HG03342 (cell line): ENCODE measurements around the gene ATAT1.
"Not testable (repeated sequence)": the region's sequence is repeated elsewhere in the genome, so short reads cannot be mapped to it uniquely, and the experiment has no call there.

Experiments used
- ATAC-seq: cut with Tn5 transposase; IDR thresholded peaks from one replicate; pipeline ENCODE4 v1.9.1; 2021; ENCODE audit warnings: mild to moderate bottlenecking, moderate library complexity; ENCODE audit not compliant: unreplicated experiment

The ATAT1 gene

GRCh38 chr6:30626484-30627366, at the start of gene ATAT1:
Gene ATAT1 (plus strand): TSS chr6:30626874.
- peak; percentile 79 for ATAC-seq

DNA sequence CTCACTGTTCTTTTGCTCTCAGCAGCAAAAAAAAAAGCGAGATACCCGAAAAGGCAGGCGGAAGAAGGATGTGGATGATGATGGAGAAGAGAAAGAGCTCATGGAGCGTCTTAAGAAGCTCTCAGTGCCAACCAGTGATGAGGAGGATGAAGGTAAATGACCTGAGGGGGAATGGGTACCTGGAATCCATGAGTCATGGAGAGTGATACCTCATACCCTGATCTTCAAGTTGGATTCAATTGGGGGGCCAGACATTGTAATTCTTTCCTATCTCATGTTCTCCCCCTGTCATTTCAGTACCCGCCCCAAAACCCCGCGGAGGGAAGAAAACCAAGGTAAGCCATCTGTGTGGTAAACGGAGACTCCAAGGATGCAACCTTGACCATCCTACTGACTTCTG, 48.6 kb upstream of the ATAT1 start:
- no peak for ATAC-seq

- ATAC-seq: no peak
Measured at GRCh38 chr6:30583921-30584320, 42.8 kb upstream of the ATAT1 start.

DNA sequence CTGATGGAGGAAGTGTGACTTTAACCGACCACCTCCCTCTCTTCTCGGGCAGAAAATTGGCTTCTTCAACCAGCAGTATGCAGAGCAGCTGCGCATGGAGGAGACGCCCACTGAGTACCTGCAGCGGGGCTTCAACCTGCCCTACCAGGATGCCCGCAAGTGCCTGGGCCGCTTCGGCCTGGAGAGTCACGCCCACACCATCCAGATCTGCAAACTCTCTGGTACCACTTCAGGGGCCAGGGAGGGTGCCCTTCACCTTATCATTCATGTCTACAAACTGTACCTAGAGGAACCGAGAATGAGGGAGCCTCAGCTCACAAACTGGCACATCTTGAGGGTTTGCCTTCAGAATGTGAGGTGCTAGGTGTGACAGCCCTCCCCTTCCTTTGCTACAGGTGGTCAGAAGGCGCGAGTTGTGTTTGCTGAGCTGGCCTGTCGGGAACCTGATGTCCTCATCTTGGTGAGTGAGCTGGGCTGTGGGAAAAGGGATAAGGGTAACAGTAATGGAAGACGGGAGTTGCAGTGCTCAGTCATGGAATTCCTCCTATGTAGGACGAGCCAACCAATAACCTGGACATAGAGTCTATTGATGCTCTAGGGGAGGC, 36.8 kb upstream of the ATAT1 start:
- no peak for ATAC-seq

DNA sequence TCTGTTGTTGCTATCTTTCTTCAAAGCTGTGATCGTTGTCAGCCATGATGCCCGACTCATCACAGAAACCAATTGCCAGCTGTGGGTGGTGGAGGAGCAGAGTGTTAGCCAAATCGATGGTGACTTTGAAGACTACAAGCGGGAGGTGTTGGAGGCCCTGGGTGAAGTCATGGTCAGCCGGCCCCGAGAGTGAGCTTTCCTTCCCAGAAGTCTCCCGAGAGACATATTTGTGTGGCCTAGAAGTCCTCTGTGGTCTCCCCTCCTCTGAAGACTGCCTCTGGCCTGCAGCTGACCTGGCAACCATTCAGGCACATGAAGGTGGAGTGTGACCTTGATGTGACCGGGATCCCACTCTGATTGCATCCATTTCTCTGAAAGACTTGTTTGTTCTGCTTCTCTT, 36.2 kb upstream of the ATAT1 start:
- ATAC-seq: no peak

DNA sequence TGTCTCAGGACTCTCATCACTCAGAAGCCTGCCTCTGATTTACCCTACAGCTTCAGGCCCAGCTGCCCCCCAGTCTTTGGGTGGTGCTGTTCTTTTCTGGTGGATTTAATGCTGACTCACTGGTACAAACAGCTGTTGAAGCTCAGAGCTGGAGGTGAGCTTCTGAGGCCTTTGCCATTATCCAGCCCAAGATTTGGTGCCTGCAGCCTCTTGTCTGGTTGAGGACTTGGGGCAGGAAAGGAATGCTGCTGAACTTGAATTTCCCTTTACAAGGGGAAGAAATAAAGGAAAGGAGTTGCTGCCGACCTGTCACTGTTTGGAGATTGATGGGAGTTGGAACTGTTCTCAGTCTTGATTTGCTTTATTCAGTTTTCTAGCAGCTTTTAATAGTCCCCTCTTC, 35.7 kb upstream of the ATAT1 start:
- ATAC-seq: no peak

DNA sequence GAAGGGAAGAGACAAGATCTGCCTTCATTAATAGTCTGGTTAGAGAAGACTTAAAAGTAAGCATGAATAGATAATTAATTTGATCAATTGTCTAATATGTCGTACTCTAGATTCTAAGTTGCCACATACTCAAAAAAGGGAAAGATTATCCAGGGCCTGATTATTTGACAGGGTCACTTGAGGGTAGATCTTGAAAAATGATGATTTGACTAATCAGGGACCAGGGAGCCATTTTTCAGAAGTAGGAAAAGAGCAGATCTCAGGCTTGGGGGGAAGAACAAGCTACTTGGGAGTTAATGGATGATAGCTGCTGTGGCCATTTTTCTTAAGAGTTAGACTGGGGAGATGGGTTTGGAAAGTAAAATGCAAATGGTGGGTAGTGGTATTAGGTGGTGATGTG, 34.4 kb upstream of the ATAT1 start:
- no peak for ATAC-seq

- not testable (repeated sequence) for ATAC-seq
Measured at GRCh38 chr6:30597315-30598144, 29.1 kb upstream of the ATAT1 start.

DNA sequence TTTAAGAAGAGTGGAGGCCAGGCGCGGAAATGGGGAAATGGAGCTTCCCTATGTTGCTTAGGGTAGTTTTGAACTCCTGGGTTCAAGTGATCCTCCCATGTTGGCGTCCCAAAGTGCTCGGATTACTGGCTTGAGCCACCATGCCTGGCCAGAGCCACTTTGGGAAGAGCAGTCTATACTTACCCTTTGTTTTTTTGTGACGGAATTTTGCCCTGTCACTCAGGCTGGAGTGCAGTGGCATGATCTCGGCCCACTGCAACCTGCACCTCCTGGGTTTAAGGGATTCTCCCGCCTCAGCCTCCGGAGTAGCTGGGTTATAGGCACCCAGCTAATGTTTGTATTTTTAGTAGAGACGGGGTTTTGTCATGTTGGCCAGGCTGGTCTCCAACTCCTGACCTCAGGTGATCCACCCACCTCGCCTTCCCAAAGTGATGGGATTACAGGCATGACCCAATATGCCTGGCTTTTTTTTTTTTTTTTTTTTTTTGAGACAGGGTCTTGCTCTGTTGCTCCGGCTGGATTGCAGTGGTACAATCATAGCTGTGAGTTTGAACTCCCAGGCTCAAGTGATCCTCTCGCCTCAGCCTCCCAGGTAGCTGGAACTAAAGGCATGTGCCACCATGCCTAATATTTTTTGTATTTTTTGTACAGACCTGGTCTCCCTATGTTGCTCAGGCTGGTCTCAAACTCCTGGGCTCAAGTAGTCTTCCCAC, 27.6 kb upstream of the ATAT1 start:
- no peak for ATAC-seq

- no peak for ATAC-seq
Measured at GRCh38 chr6:30599625-30600324, 26.9 kb upstream of the ATAT1 start.

DNA sequence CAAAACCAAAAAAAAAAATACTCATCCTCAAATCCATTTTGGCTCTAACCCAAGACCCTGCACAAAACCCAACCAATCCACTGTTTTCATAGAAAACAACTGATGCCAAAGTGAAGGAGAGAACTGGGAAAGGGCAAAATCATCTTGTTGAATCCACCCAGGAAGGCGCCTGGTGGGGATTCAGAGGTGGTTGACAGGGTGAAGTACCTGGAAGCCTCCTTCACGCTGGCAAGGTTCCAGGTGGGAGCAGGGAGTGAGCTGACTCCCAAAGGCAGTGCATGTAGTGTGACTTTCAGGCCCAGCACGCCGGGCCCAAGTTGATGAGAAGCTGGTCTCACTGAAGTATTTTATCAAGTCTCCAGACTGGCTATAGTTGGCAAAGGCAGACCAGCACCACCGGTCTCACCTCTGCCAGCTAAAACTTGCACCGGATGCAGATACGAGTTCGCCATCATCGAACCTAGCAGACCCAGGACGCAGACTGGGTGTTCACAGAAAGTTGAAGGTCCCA, 26.2 kb upstream of the ATAT1 start:
- ATAC-seq: no peak

- ATAC-seq: no peak
Measured at GRCh38 chr6:30601436-30601814, 25.2 kb upstream of the ATAT1 start.

DNA sequence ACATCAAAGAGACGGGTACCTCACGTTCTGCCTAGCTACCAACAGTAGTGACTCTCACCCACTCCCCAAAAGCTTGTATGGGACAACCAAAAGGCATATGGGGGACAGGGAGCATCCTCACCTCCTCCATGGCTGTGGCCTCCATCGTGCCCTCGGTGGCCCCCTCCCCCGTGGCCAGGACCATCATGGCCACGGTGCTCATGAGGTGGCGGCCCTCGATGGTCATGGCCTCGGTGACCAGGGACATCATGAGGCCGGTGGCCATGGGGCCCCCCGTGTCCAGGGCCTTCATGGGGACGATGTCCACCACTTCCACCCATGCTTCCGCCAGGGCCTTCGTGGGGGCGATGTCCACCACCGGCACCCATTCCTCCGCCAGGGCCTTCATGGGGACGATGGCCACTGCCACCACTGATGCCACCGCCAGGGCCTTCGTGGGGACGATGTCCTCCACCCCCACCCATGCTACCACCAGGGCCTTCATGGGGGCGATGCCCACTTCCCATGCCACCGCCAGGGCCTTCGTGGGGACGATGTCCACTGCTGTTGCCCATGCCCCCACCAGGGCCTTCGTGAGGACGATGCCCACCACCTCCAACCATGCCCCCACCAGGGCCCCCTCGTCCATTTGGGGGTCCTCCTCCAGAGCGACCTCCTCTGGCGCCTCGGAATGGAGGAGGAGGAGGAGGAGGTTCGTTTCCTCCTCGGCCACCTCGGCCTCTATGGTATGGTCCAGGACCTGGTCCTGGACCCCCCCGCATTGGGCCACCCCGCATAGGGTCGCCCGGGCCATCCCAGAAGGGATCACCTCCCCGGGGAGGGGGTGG, 24.6 kb upstream of the ATAT1 start:
- ATAC-seq: no peak

DNA sequence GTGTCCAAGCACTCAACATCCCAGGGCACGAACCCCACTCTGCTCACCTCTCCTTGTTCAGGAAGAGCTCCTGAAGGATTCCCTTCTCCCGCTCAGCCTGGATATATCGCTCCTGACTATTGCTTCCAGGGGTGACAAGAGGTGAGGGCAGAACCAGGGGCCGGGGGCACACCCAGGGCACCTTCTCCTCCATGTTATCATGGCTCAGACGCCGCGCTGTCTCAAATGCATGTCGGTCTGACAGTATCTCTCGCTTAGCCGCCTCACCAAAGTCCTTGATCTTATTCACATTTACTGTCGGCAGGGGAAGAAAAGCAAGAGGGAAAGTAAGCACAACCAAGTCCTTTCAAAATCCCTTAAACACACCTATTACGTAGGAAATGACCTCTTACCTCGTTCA, 22.7 kb upstream of the ATAT1 start:
- ATAC-seq: no peak

GRCh38 chr6:30610065-30610464, 16.6 kb upstream of the ATAT1 start:
- no peak for ATAC-seq

DNA sequence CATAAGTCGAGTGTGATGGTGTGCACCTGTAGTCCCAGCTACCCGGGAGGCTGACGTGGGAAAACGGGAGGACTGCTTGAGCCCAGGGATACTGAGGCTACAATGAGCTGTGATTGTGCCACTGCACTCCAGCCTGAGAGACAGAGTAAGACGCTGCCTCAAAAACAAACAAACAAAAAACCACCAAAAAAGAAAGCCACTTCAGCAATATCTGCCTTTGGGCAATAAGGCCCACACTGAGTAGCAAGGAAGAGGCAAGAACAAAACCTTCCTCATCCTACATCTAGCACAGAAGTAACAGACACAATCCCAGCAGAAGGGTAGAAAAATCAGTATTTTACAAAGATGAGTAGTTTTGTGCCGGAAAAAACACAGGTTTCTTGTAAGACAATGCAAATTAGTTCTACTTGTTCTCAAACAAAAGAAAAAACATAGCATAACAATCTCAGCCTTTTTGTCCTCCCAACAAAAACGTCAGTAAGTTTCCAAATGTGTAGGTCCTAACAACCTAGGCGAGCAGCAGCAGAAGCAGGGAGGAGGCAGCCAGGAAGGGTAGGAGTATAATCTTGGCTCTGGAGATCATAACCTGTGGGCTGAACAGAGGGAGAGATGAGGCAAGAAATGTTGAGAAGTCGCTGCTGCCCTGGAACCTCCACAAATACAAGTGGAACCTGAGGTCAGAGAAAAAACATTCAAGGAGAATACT, 15.4 kb upstream of the ATAT1 start:
- ATAC-seq: no peak

GRCh38 chr6:30611856-30612194, 14.8 kb upstream of the ATAT1 start:
- no peak for ATAC-seq

DNA sequence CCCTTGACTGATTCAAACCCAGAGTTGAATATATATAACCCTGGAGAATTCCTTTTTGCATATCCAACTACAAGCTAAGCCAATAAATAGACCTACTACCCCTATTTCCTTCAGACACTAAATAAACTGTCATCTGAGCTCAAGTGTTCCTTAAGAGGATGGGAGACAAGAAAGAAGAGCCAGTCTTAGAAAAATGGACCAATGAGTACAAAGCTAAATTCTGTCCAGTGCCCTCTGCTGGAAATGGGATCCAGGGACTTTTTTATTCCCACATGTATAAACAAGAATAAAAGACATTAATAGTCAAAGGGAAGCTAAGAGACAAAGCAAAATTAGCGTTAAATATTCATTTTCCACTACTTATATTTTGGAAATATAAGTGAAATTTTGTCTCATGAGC, 14.5 kb upstream of the ATAT1 start:
- ATAC-seq: no peak

- ATAC-seq: no peak
Measured at GRCh38 chr6:30612687-30613248, 13.9 kb upstream of the ATAT1 start.
